Measurements from ENCODE around the gene TJP3. TPM values are rescaled to one million over a fixed set of nuclear protein-coding genes. Genes with fewer than 3 reads are reported as not detected.

The TJP3 gene
- total and polyA plus RNA-seq, 2 donors from 2014 or later = 26.5 to 32.5 TPM

GRCh38 chr19:3712663-3713611, 4.8 kb downstream of the TJP3 start:
- H3K27ac ChIP-seq (ENCODE audit: low read depth in 2 of 2, low read length in 2 of 2) = peak overlapping the region; percentile 77 to 83
- FAIRE-seq (no peak), DNase-seq (peak in 4 of 5 donors; percentile 70 to 80 (median 78))
- no peak for TF ChIP-seq CTCF (IDR thresholded peaks at IDR 0.05; ENCODE audit: borderline replicate concordance, extremely low read depth, insufficient read depth)
- no peak overlapping the region for H3K4me3 ChIP-seq (ENCODE audit: low read length in 3 of 3)
- no peaks in the 10 kb centered on the region for H3K27me3 ChIP-seq (ENCODE audit: control insufficient read depth, insufficient read depth, low read length)
- no peaks in the 10 kb centered on the region for H3K36me3 ChIP-seq (ENCODE audit: control insufficient read depth in 2 of 3, insufficient read depth in 3 of 3, low read length in 3 of 3)
- H3K9me3 ChIP-seq (ENCODE audit: control insufficient read depth in 2 of 3, insufficient read depth in 1 of 3, low read length in 3 of 3) = no peaks in the 10 kb centered on the region
- H3K9ac ChIP-seq (ENCODE audit: low read length in 3 of 3) = peak overlapping the region in 1 of 3 donors; percentile 28
- H3K4me1 ChIP-seq (ENCODE audit: control insufficient read depth in 2 of 3, insufficient read depth in 2 of 3, low read depth in 1 of 3, low read length in 3 of 3) = peaks cover 0 to 9% (median 0%) of the 10 kb centered on the region in 3 donors
- intact Hi-C loops (cut with DNase I) = no loop called here

GRCh38 chr19:3716147-3716668, 8.0 kb downstream of the TJP3 start:
- no peak for DNase-seq
- intact Hi-C loops (cut with DNase I) = loop anchor here (5.0 kb wide), 1 partner anchor 49 kb away; no protein-coding TSS in a partner anchor
- Histone ChIP-seq H3K27ac (ENCODE audit: low read depth in 2 of 2, low read length in 2 of 2) (no peak overlapping the region), H3K9ac (ENCODE audit: low read length in 3 of 3) (no peak overlapping the region), H3K36me3 (ENCODE audit: control insufficient read depth in 2 of 3, insufficient read depth in 3 of 3, low read length in 3 of 3) (no peaks in the 10 kb centered on the region), H3K4me3 (ENCODE audit: low read length in 3 of 3) (no peak overlapping the region), H3K9me3 (ENCODE audit: control insufficient read depth in 2 of 3, insufficient read depth in 1 of 3, low read length in 3 of 3) (no peaks in the 10 kb centered on the region), H3K4me1 (ENCODE audit: control insufficient read depth in 2 of 3, insufficient read depth in 2 of 3, low read depth in 1 of 3, low read length in 3 of 3) (peaks cover 0 to 5% (median 2%) of the 10 kb centered on the region in 3 donors), H3K27me3 (ENCODE audit: control insufficient read depth, insufficient read depth, low read length) (no peaks in the 10 kb centered on the region)
- FAIRE-seq = no peak
- TF ChIP-seq CTCF (IDR thresholded peaks at IDR 0.05; ENCODE audit: borderline replicate concordance, extremely low read depth, insufficient read depth) = no peak

- FAIRE-seq (no peak), DNase-seq (no peak)
- H3K4me3 ChIP-seq (ENCODE audit: low read length in 3 of 3) = no peak overlapping the region
- H3K9ac ChIP-seq (ENCODE audit: low read length in 3 of 3) = no peak overlapping the region
- TF ChIP-seq CTCF (IDR thresholded peaks at IDR 0.05; ENCODE audit: borderline replicate concordance, extremely low read depth, insufficient read depth) = no peak
- H3K27me3 ChIP-seq (ENCODE audit: control insufficient read depth, insufficient read depth, low read length) = no peaks in the 10 kb centered on the region
- intact Hi-C loops (cut with DNase I) = loop anchor here (5.0 kb wide), 1 partner anchor 53 kb away; no protein-coding TSS in a partner anchor
- H3K4me1 ChIP-seq (ENCODE audit: control insufficient read depth in 2 of 3, insufficient read depth in 2 of 3, low read depth in 1 of 3, low read length in 3 of 3) = peaks cover 0 to 5% (median 3%) of the 10 kb centered on the region in 3 donors
- no peaks in the 10 kb centered on the region for H3K9me3 ChIP-seq (ENCODE audit: control insufficient read depth in 2 of 3, insufficient read depth in 1 of 3, low read length in 3 of 3)
- no peak overlapping the region for H3K27ac ChIP-seq (ENCODE audit: low read depth in 2 of 2, low read length in 2 of 2)
- no peaks in the 10 kb centered on the region for H3K36me3 ChIP-seq (ENCODE audit: control insufficient read depth in 2 of 3, insufficient read depth in 3 of 3, low read length in 3 of 3)
Observed at GRCh38 chr19:3719868-3720267, 11.7 kb downstream of the TJP3 start.
